ENCODE data around the gene CARD10. TPM values are rescaled to one million over a fixed set of nuclear protein-coding genes. Genes with fewer than 3 reads are reported as not detected.

Gene CARD10
- total and polyA plus RNA-seq, 2 of the 13 experiments (the other 11 are each of a cell fraction or from before 2014, with no cell fraction given) = 35.2 to 55.8 TPM

DNA sequence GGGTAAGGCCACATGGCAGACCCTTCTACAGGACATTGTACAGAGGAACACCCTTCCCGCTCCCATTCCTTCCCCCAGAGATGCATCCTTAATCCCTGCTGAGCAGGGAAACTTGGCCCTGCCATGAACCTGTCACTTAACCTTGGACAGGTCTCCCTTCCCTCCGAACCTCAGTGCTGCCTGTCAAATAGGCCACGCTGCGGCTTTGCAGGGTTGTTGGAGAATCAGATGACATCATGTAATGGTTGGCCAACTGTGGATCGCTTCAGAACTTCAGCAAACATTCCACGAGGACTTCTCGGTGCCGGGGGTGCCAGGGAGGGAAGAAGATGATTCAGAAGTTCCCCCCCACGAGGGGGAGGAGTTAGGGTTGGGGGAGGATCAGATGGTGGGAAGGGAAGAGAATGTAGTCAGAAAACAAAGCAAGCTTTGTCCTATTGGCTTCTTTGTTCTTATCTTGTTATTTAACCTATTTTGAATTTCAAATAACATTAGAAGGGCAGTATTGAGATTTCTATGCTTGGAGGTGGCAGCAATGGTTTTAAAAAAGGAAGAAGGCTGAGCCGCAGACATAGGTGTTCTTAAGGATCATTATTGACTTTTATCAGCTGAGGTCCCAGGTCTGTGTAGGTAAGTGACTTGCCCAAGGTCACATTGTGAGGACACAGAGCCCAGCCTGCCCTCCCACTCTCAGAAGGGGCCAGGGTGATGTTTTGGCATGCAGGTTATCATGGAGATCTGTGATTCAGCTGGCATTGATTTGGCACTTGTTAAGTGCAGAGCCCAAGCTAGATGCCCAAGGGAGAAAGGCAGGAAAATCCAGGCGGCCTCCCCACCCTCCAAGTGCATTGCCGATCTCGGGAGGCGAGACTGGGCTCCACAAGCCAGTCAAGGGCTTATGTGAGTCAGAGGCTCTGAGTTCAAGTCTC is 44.2 kb upstream of the CARD10 start (continued):
- TF ChIP-seq, protein P1, sequence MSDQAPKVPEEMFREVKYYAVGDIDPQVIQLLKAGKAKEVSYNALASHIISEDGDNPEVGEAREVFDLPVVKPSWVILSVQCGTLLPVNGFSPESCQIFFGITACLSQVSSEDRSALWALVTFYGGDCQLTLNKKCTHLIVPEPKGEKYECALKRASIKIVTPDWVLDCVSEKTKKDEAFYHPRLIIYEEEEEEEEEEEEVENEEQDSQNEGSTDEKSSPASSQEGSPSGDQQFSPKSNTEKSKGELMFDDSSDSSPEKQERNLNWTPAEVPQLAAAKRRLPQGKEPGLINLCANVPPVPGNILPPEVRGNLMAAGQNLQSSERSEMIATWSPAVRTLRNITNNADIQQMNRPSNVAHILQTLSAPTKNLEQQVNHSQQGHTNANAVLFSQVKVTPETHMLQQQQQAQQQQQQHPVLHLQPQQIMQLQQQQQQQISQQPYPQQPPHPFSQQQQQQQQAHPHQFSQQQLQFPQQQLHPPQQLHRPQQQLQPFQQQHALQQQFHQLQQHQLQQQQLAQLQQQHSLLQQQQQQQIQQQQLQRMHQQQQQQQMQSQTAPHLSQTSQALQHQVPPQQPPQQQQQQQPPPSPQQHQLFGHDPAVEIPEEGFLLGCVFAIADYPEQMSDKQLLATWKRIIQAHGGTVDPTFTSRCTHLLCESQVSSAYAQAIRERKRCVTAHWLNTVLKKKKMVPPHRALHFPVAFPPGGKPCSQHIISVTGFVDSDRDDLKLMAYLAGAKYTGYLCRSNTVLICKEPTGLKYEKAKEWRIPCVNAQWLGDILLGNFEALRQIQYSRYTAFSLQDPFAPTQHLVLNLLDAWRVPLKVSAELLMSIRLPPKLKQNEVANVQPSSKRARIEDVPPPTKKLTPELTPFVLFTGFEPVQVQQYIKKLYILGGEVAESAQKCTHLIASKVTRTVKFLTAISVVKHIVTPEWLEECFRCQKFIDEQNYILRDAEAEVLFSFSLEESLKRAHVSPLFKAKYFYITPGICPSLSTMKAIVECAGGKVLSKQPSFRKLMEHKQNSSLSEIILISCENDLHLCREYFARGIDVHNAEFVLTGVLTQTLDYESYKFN (CRISPR knock-in tag; conservative IDR thresholded peaks at IDR 0.05) = peak; percentile 72
- TF ChIP-seq EZH2 (conservative IDR thresholded peaks at IDR 0.05; ENCODE audit: low read depth, low read length) (no peak), TCF7 (IDR thresholded peaks at IDR 0.05; ENCODE audit: low read depth) (peak; percentile 7; the same call in 1 of the 2 replicates), ZSCAN21 (CRISPR knock-in tag; IDR thresholded peaks at IDR 0.05; ENCODE audit: borderline replicate concordance) (no peak; the same call in 1 of the 2 replicates), TCF7L2 (IDR thresholded peaks at IDR 0.05; ENCODE audit: low read depth, low read length) (no peak), ZNF7 (CRISPR knock-in tag; IDR thresholded peaks at IDR 0.05) (no peak), PRMT3 (CRISPR knock-in tag; IDR thresholded peaks at IDR 0.05; ENCODE audit: borderline replicate concordance, low read depth) (no peak), CBX5 (CRISPR knock-in tag; IDR thresholded peaks at IDR 0.05; ENCODE audit: borderline replicate concordance) (peak; percentile 26; the same call in 1 of the 2 replicates), SIX1 (CRISPR knock-in tag; IDR thresholded peaks at IDR 0.05; ENCODE audit: borderline replicate concordance) (no peak), ZFP36L2 (CRISPR knock-in tag; IDR thresholded peaks at IDR 0.05) (no peak), TSC22D2 (CRISPR knock-in tag; IDR thresholded peaks at IDR 0.05; ENCODE audit: borderline replicate concordance) (no peak), MLLT10 (CRISPR knock-in tag; IDR thresholded peaks at IDR 0.05) (no peak), ZSCAN25 (CRISPR knock-in tag; IDR thresholded peaks at IDR 0.05) (peak; percentile 66; the same call in 1 of the 2 replicates), TBX3 (IDR thresholded peaks at IDR 0.05; ENCODE audit: borderline replicate concordance) (no peak), SMC3 (IDR thresholded peaks at IDR 0.05; ENCODE audit: low read length) (no peak), TGIF2 (CRISPR knock-in tag; IDR thresholded peaks at IDR 0.05) (peak; percentile 97), FOXO1 (CRISPR knock-in tag; IDR thresholded peaks at IDR 0.05) (no peak; the same call in 1 of the 2 replicates), NR1H2 (CRISPR knock-in tag; IDR thresholded peaks at IDR 0.05; ENCODE audit: borderline replicate concordance, low read depth) (no peak), ISL2 (CRISPR knock-in tag; IDR thresholded peaks at IDR 0.05) (0 out of 2 replicates have a peak, but pooled peaks have one; percentile 33), ZNF234 (CRISPR knock-in tag; conservative IDR thresholded peaks at IDR 0.05) (no peak), ZNF615 (CRISPR knock-in tag; IDR thresholded peaks at IDR 0.05; ENCODE audit: borderline replicate concordance) (no peak), ZNF251 (CRISPR knock-in tag; IDR thresholded peaks at IDR 0.05) (no peak), SRF (IDR thresholded peaks at IDR 0.05; ENCODE audit: low read depth, low read length) (no peak), ZNF180 (CRISPR knock-in tag; IDR thresholded peaks at IDR 0.05; ENCODE audit: borderline replicate concordance, low read depth) (no peak), ZNF468 (CRISPR knock-in tag; IDR thresholded peaks at IDR 0.05) (no peak), ZNF570 (CRISPR knock-in tag; IDR thresholded peaks at IDR 0.05; ENCODE audit: borderline replicate concordance) (no peak)

Measured in HepG2 (cell line).